ENCODE data around the gene UXS1.

The UXS1 gene

GRCh38 chr2:106122157-106122556 is 71.9 kb downstream of the UXS1 start:
- no peak for DNase-seq
- 85% methylated on average over 1 of the region's 3 CpGs for whole genome bisulfite sequencing (ENCODE audit: insufficient coverage)

GRCh38 chr2:106120432-106120831 is 73.7 kb downstream of the UXS1 start:
- H3K4me3 ChIP-seq (ENCODE audit: control insufficient read depth in 1 of 7, extremely low read depth in 1 of 7, insufficient read depth in 4 of 7, low read depth in 2 of 7, low read length in 6 of 7) = no peak overlapping the region
- 100% methylated on average over 5 of the region's 6 CpGs for WGBS (ENCODE audit: insufficient coverage)
- no peaks in the 10 kb centered on the region for H3K27me3 ChIP-seq (replicated peaks in 2 of 5; ENCODE audit: control insufficient read depth in 4 of 5, insufficient read depth in 5 of 5, low read length in 4 of 5)
- H3K27ac ChIP-seq (ENCODE audit: insufficient read depth in 1 of 2, low read depth in 1 of 2, low read length in 2 of 2, poor library complexity in 1 of 2, severe bottlenecking in 2 of 2) = no peak overlapping the region
- DNase-seq = no peak
- H3K36me3 ChIP-seq (ENCODE audit: control insufficient read depth in 4 of 4, insufficient read depth in 4 of 4, low read length in 3 of 4) = peaks cover 17 to 73% (median 55%) of the 10 kb centered on the region in 4 experiments
- no peaks in the 10 kb centered on the region for H3K9me3 ChIP-seq (ENCODE audit: control extremely low read depth in 1 of 5, control insufficient read depth in 4 of 5, insufficient read depth in 2 of 5, low read depth in 1 of 5, low read length in 4 of 5)
- ChIA-PET POLR2A (no interaction called here), CTCF (no interaction called here)
- peaks cover 0 to 5% (median under 1%) of the 10 kb centered on the region in 4 experiments for H3K4me1 ChIP-seq (ENCODE audit: control extremely low read depth in 1 of 4, control insufficient read depth in 4 of 4, insufficient read depth in 4 of 4, low read length in 3 of 4)

More at GRCh38 chr2:106122157-106122556, 71.9 kb downstream of the UXS1 start:
- no peak overlapping the region for H3K4me3 ChIP-seq (ENCODE audit: control insufficient read depth in 1 of 7, extremely low read depth in 1 of 7, insufficient read depth in 4 of 7, low read depth in 2 of 7, low read length in 6 of 7)
- no peaks in the 10 kb centered on the region for H3K4me1 ChIP-seq (ENCODE audit: control extremely low read depth in 1 of 4, control insufficient read depth in 4 of 4, insufficient read depth in 4 of 4, low read length in 3 of 4)
- peaks cover 15 to 81% (median 52%) of the 10 kb centered on the region in 4 experiments for H3K36me3 ChIP-seq (ENCODE audit: control insufficient read depth in 4 of 4, insufficient read depth in 4 of 4, low read length in 3 of 4)
- no peaks in the 10 kb centered on the region for H3K27me3 ChIP-seq (replicated peaks in 2 of 5; ENCODE audit: control insufficient read depth in 4 of 5, insufficient read depth in 5 of 5, low read length in 4 of 5)
- CTCF ChIA-PET = no interaction called here
- H3K9me3 ChIP-seq (ENCODE audit: control extremely low read depth in 1 of 5, control insufficient read depth in 4 of 5, insufficient read depth in 2 of 5, low read depth in 1 of 5, low read length in 4 of 5) = no peaks in the 10 kb centered on the region
- no peak overlapping the region for H3K27ac ChIP-seq (ENCODE audit: insufficient read depth in 1 of 2, low read depth in 1 of 2, low read length in 2 of 2, poor library complexity in 1 of 2, severe bottlenecking in 2 of 2)
- POLR2A ChIA-PET = no interaction called here

GRCh38 chr2:106119074-106119473 is 75.0 kb downstream of the UXS1 start:
- ChIA-PET POLR2A (no interaction called here), CTCF (no interaction called here)
- 98% methylated on average over 6 of the region's 6 CpGs for WGBS (ENCODE audit: insufficient coverage)

GRCh38 chr2:106117882-106118684 is 76.0 kb downstream of the UXS1 start:
- peaks cover 20 to 76% (median 51%) of the 10 kb centered on the region in 4 experiments for H3K36me3 ChIP-seq (ENCODE audit: control insufficient read depth in 4 of 4, insufficient read depth in 4 of 4, low read length in 3 of 4)
- POLR2A ChIA-PET = no interaction called here

More at GRCh38 chr2:106119074-106119473, 75.0 kb downstream of the UXS1 start:
- no peaks in the 10 kb centered on the region for H3K27me3 ChIP-seq (replicated peaks in 2 of 5; ENCODE audit: control insufficient read depth in 4 of 5, insufficient read depth in 5 of 5, low read length in 4 of 5)
- H3K9me3 ChIP-seq (ENCODE audit: control extremely low read depth in 1 of 5, control insufficient read depth in 4 of 5, insufficient read depth in 2 of 5, low read depth in 1 of 5, low read length in 4 of 5) = no peaks in the 10 kb centered on the region
- no peak overlapping the region for H3K27ac ChIP-seq (ENCODE audit: insufficient read depth in 1 of 2, low read depth in 1 of 2, low read length in 2 of 2, poor library complexity in 1 of 2, severe bottlenecking in 2 of 2)
- no peak overlapping the region for H3K4me3 ChIP-seq (ENCODE audit: control insufficient read depth in 1 of 7, extremely low read depth in 1 of 7, insufficient read depth in 4 of 7, low read depth in 2 of 7, low read length in 6 of 7)
- peaks cover 0 to 11% (median under 1%) of the 10 kb centered on the region in 4 experiments for H3K4me1 ChIP-seq (ENCODE audit: control extremely low read depth in 1 of 4, control insufficient read depth in 4 of 4, insufficient read depth in 4 of 4, low read length in 3 of 4)
- peaks cover 20 to 76% (median 57%) of the 10 kb centered on the region in 4 experiments for H3K36me3 ChIP-seq (ENCODE audit: control insufficient read depth in 4 of 4, insufficient read depth in 4 of 4, low read length in 3 of 4)
- DNase-seq = no peak

GRCh38 chr2:106117347-106117746 is 76.8 kb downstream of the UXS1 start:
- H3K36me3 ChIP-seq (ENCODE audit: control insufficient read depth in 4 of 4, insufficient read depth in 4 of 4, low read length in 3 of 4) = peaks cover 16 to 75% (median 47%) of the 10 kb centered on the region in 4 experiments
- POLR2A ChIA-PET = no interaction called here
- 95% methylated on average over 5 of the region's 5 CpGs for WGBS (ENCODE audit: insufficient coverage)

More at GRCh38 chr2:106117882-106118684, 76.0 kb downstream of the UXS1 start:
- no peak overlapping the region for H3K27ac ChIP-seq (ENCODE audit: insufficient read depth in 1 of 2, low read depth in 1 of 2, low read length in 2 of 2, poor library complexity in 1 of 2, severe bottlenecking in 2 of 2)
- WGBS (ENCODE audit: insufficient coverage) = 100% methylated on average over 3 of the region's 9 CpGs
- H3K27me3 ChIP-seq (replicated peaks in 2 of 5; ENCODE audit: control insufficient read depth in 4 of 5, insufficient read depth in 5 of 5, low read length in 4 of 5) = no peaks in the 10 kb centered on the region
- CTCF ChIA-PET = no interaction called here
- H3K4me1 ChIP-seq (ENCODE audit: control extremely low read depth in 1 of 4, control insufficient read depth in 4 of 4, insufficient read depth in 4 of 4, low read length in 3 of 4) = peaks cover 0 to 11% (median under 1%) of the 10 kb centered on the region in 4 experiments
- no peak for DNase-seq
- no peak overlapping the region for H3K4me3 ChIP-seq (ENCODE audit: control insufficient read depth in 1 of 7, extremely low read depth in 1 of 7, insufficient read depth in 4 of 7, low read depth in 2 of 7, low read length in 6 of 7)
- no peaks in the 10 kb centered on the region for H3K9me3 ChIP-seq (ENCODE audit: control extremely low read depth in 1 of 5, control insufficient read depth in 4 of 5, insufficient read depth in 2 of 5, low read depth in 1 of 5, low read length in 4 of 5)

GRCh38 chr2:106116248-106116647 is 77.9 kb downstream of the UXS1 start:
- Histone ChIP-seq H3K4me3 (ENCODE audit: control insufficient read depth in 1 of 7, extremely low read depth in 1 of 7, insufficient read depth in 4 of 7, low read depth in 2 of 7, low read length in 6 of 7) (no peak overlapping the region), H3K4me1 (ENCODE audit: control extremely low read depth in 1 of 4, control insufficient read depth in 4 of 4, insufficient read depth in 4 of 4, low read length in 3 of 4) (peaks cover 0 to 11% (median under 1%) of the 10 kb centered on the region in 4 experiments), H3K27ac (ENCODE audit: insufficient read depth in 1 of 2, low read depth in 1 of 2, low read length in 2 of 2, poor library complexity in 1 of 2, severe bottlenecking in 2 of 2) (no peak overlapping the region), H3K9me3 (ENCODE audit: control extremely low read depth in 1 of 5, control insufficient read depth in 4 of 5, insufficient read depth in 2 of 5, low read depth in 1 of 5, low read length in 4 of 5) (no peaks in the 10 kb centered on the region), H3K36me3 (ENCODE audit: control insufficient read depth in 4 of 4, insufficient read depth in 4 of 4, low read length in 3 of 4) (peaks cover 14 to 75% (median 47%) of the 10 kb centered on the region in 4 experiments), H3K27me3 (replicated peaks in 2 of 5; ENCODE audit: control insufficient read depth in 4 of 5, insufficient read depth in 5 of 5, low read length in 4 of 5) (no peaks in the 10 kb centered on the region)
- DNase-seq = no peak
- WGBS (ENCODE audit: insufficient coverage) = 100% methylated on average over 4 of the region's 5 CpGs
- CTCF ChIA-PET = no interaction called here
- POLR2A ChIA-PET = no interaction called here

More at GRCh38 chr2:106117347-106117746, 76.8 kb downstream of the UXS1 start:
- Histone ChIP-seq H3K27me3 (replicated peaks in 2 of 5; ENCODE audit: control insufficient read depth in 4 of 5, insufficient read depth in 5 of 5, low read length in 4 of 5) (no peaks in the 10 kb centered on the region), H3K4me1 (ENCODE audit: control extremely low read depth in 1 of 4, control insufficient read depth in 4 of 4, insufficient read depth in 4 of 4, low read length in 3 of 4) (peaks cover 0 to 11% (median under 1%) of the 10 kb centered on the region in 4 experiments), H3K4me3 (ENCODE audit: control insufficient read depth in 1 of 7, extremely low read depth in 1 of 7, insufficient read depth in 4 of 7, low read depth in 2 of 7, low read length in 6 of 7) (no peak overlapping the region), H3K9me3 (ENCODE audit: control extremely low read depth in 1 of 5, control insufficient read depth in 4 of 5, insufficient read depth in 2 of 5, low read depth in 1 of 5, low read length in 4 of 5) (no peaks in the 10 kb centered on the region), H3K27ac (ENCODE audit: insufficient read depth in 1 of 2, low read depth in 1 of 2, low read length in 2 of 2, poor library complexity in 1 of 2, severe bottlenecking in 2 of 2) (no peak overlapping the region)
- CTCF ChIA-PET = no interaction called here
- no peak for DNase-seq

GRCh38 chr2:106115665-106116064 is 78.4 kb downstream of the UXS1 start:
- no peaks in the 10 kb centered on the region for H3K9me3 ChIP-seq (ENCODE audit: control extremely low read depth in 1 of 5, control insufficient read depth in 4 of 5, insufficient read depth in 2 of 5, low read depth in 1 of 5, low read length in 4 of 5)

More at GRCh38 chr2:106115665-106116064, 78.4 kb downstream of the UXS1 start:
- Histone ChIP-seq H3K4me3 (ENCODE audit: control insufficient read depth in 1 of 7, extremely low read depth in 1 of 7, insufficient read depth in 4 of 7, low read depth in 2 of 7, low read length in 6 of 7) (no peak overlapping the region), H3K4me1 (ENCODE audit: control extremely low read depth in 1 of 4, control insufficient read depth in 4 of 4, insufficient read depth in 4 of 4, low read length in 3 of 4) (peaks cover 0 to 11% (median under 1%) of the 10 kb centered on the region in 4 experiments), H3K27ac (ENCODE audit: insufficient read depth in 1 of 2, low read depth in 1 of 2, low read length in 2 of 2, poor library complexity in 1 of 2, severe bottlenecking in 2 of 2) (no peak overlapping the region), H3K27me3 (replicated peaks in 2 of 5; ENCODE audit: control insufficient read depth in 4 of 5, insufficient read depth in 5 of 5, low read length in 4 of 5) (no peaks in the 10 kb centered on the region), H3K36me3 (ENCODE audit: control insufficient read depth in 4 of 4, insufficient read depth in 4 of 4, low read length in 3 of 4) (peaks cover 14 to 75% (median 46%) of the 10 kb centered on the region in 4 experiments)
- DNase-seq = no peak
- WGBS (ENCODE audit: insufficient coverage) = 100% methylated on average over 3 of the region's 4 CpGs
- POLR2A ChIA-PET = no interaction called here
- CTCF ChIA-PET = interaction anchor here (0.6 to 1.1 kb wide), 3 partner anchors 44 to 1693 kb away, joined by 3 to 4 read pairs (median 3); no protein-coding TSS in a partner anchor

Data from common myeloid progenitor, CD34-positive (primary cell).